Right cardiac atrium (tissue), 5 donors: ENCODE results near the gene DIO3. TPM values are rescaled to one million over a fixed set of nuclear protein-coding genes. Genes with fewer than 3 reads are reported as not detected.

ENCODE experiments used
- ATAC-seq, 2 donors: fragments of 200-7000 bp; cut with Tn5 transposase; one replicate each; pipeline versions ENCODE4 v1.8.0 to v1.9.1; 2020; ENCODE audit warnings: moderate library complexity in 2 of 2, mild to moderate bottlenecking in 1 of 2
- DNase-seq, 3 donors: peaks; one replicate each; pipeline ENCODE4 v3.0.0-alpha.2; 2020
- H3K27ac ChIP-seq: one replicate; pipeline ENCODE4 v1.5.1; 2013; ENCODE audit warnings: mild to moderate bottlenecking, low read length, control low read depth, moderate library complexity
- H3K27me3 ChIP-seq: one replicate; pipeline ENCODE4 v1.6.1; 2013; ENCODE audit not compliant: control insufficient read depth, insufficient read depth
- H3K4me1 ChIP-seq: one replicate; pipeline ENCODE4 v1.6.1; 2013; ENCODE audit warnings: low read length; ENCODE audit not compliant: control insufficient read depth, insufficient read depth
- H3K4me3 ChIP-seq: one replicate; pipeline ENCODE4 v1.5.1; 2013; ENCODE audit warnings: low read length, control low read depth
- H3K9me3 ChIP-seq: one replicate; pipeline ENCODE4 v1.6.1; 2013; ENCODE audit warnings: low read length; ENCODE audit not compliant: control insufficient read depth
- WGBS: extraction: QIAGEN DNeasy Blood & Tissue Kit; methylation state at CpG from one replicate; pipeline ENCODE4 v1.1.7; 2013; 5-methylcytosine and 5-hydroxymethylcytosine counted together
- intact Hi-C, 4 donors: fragments of 100-400 bp; cut with DNase I; formaldehyde crosslinking; loops; one replicate each; pipeline versions ENCODE4 v1.11.0 to v1.14.0; 2022 to 2023
- polyA plus RNA-seq: library from polyadenylated mRNA; stranded (reverse); fragments of 200-250 nt; gene quantifications from one replicate; pipeline ENCODE4 v1.2.3, GENCODE V29; 2013
- total RNA-seq, 4 donors: library from RNA; stranded (reverse); fragmentation: NEBNext Ultra II Directional; extraction: Animal tissue kit (Norgen Biotek cat#: 25700); gene quantifications; one replicate each; pipeline ENCODE4 v1.2.1, GENCODE V29; 2021
- donor health status: healthy with polysubstance abuse.
- donor health status: DM: no; HTN: yes; CAD: no.
- donor health status: DM: no; HTN: no; CAD: no.
- donor health status: DM: no; HTN: yes; CAD: no; lungs with severe emphysema.
- donor health status: DM: yes; HTN: yes; CAD: no.

The DIO3 gene
- total and polyA plus RNA-seq, 5 donors, result 0.17 to 0.34 TPM; not detected in 3

GRCh38 chr14:101584055-101584859 lies 23.0 kb downstream of the DIO3 start:
- peak; percentile 24 to 54 for ATAC-seq
- intact Hi-C loops, result no loop called here
- no peak overlapping the region for H3K27ac ChIP-seq
- no peaks in the 10 kb centered on the region for H3K4me1 ChIP-seq
- WGBS, result 78% methylated on average over 54 of the region's 54 CpGs
- H3K27me3 ChIP-seq, result no peaks in the 10 kb centered on the region
- H3K9me3 ChIP-seq, result no peaks in the 10 kb centered on the region
- peak; percentile 33 to 74 (median 70) for DNase-seq
- H3K4me3 ChIP-seq, result no peak overlapping the region

- H3K27me3 ChIP-seq, result no peaks in the 10 kb centered on the region
- intact Hi-C loops, result no loop called here
- H3K4me3 ChIP-seq, result no peak overlapping the region
- no peak overlapping the region for H3K27ac ChIP-seq
- no peak for DNase-seq
- no peaks in the 10 kb centered on the region for H3K4me1 ChIP-seq
- WGBS, result 73% methylated on average over 6 of the region's 6 CpGs
- H3K9me3 ChIP-seq, result no peaks in the 10 kb centered on the region
- ATAC-seq, result no peak
Measured at GRCh38 chr14:101585211-101585610, 23.9 kb downstream of the DIO3 start.

GRCh38 chr14:101586531-101587430 lies 25.5 kb downstream of the DIO3 start:
- Histone ChIP-seq H3K4me3 (no peak overlapping the region), H3K27ac (no peak overlapping the region), H3K9me3 (no peaks in the 10 kb centered on the region), H3K27me3 (no peaks in the 10 kb centered on the region), H3K4me1 (no peaks in the 10 kb centered on the region)
- intact Hi-C loops, result no loop called here
- ATAC-seq (no peak), DNase-seq (peak in 1 of 3 donors; percentile 9)
- WGBS, result 83% methylated on average over 17 of the region's 17 CpGs

GRCh38 chr14:101587441-101587911 lies 26.2 kb downstream of the DIO3 start:
- Histone ChIP-seq H3K27ac (no peak overlapping the region), H3K4me3 (no peak overlapping the region), H3K9me3 (no peaks in the 10 kb centered on the region), H3K27me3 (no peaks in the 10 kb centered on the region), H3K4me1 (no peaks in the 10 kb centered on the region)
- ATAC-seq (no peak), DNase-seq (peak in 1 of 3 donors; percentile 9)
- 94% methylated on average over 29 of the region's 29 CpGs for WGBS
- intact Hi-C loops, result no loop called here

GRCh38 chr14:101588286-101588975 lies 27.1 kb downstream of the DIO3 start:
- Histone ChIP-seq H3K27me3 (no peaks in the 10 kb centered on the region), H3K4me1 (no peaks in the 10 kb centered on the region), H3K9me3 (no peaks in the 10 kb centered on the region), H3K27ac (no peak overlapping the region), H3K4me3 (no peak overlapping the region)
- intact Hi-C loops, result no loop called here
- 73% methylated on average over 17 of the region's 17 CpGs for WGBS
- ATAC-seq, result no peak
- DNase-seq, result peak in 1 of 3 donors; percentile 13

- intact Hi-C loops, result no loop called here
Measured at GRCh38 chr14:101588990-101589389, 27.7 kb downstream of the DIO3 start.

GRCh38 chr14:101589486-101590015 lies 28.3 kb downstream of the DIO3 start:
- WGBS, result 51% methylated on average over 3 of the region's 3 CpGs
- H3K27ac ChIP-seq, result no peak overlapping the region
- intact Hi-C loops, result no loop called here
- H3K4me1 ChIP-seq, result no peaks in the 10 kb centered on the region
- DNase-seq, result peak in 1 of 3 donors; percentile 37
- no peak for ATAC-seq
- no peaks in the 10 kb centered on the region for H3K9me3 ChIP-seq
- H3K27me3 ChIP-seq, result no peaks in the 10 kb centered on the region
- no peak overlapping the region for H3K4me3 ChIP-seq

More at GRCh38 chr14:101588990-101589389, 27.7 kb downstream of the DIO3 start:
- WGBS, result 55% methylated on average over 6 of the region's 6 CpGs
- Histone ChIP-seq H3K4me3 (no peak overlapping the region), H3K27ac (no peak overlapping the region), H3K4me1 (no peaks in the 10 kb centered on the region), H3K27me3 (no peaks in the 10 kb centered on the region), H3K9me3 (no peaks in the 10 kb centered on the region)
- DNase-seq (peak in 1 of 3 donors; percentile 21), ATAC-seq (no peak)

GRCh38 chr14:101590062-101590461 lies 28.8 kb downstream of the DIO3 start:
- Histone ChIP-seq H3K27ac (no peak overlapping the region), H3K4me3 (no peak overlapping the region), H3K27me3 (no peaks in the 10 kb centered on the region), H3K4me1 (no peaks in the 10 kb centered on the region), H3K9me3 (no peaks in the 10 kb centered on the region)
- no peak for ATAC-seq
- DNase-seq, result peak in 1 of 3 donors; percentile 18
- intact Hi-C loops, result no loop called here
- WGBS, result 91% methylated on average over 9 of the region's 9 CpGs

GRCh38 chr14:101590616-101591015 lies 29.3 kb downstream of the DIO3 start:
- no peak for ATAC-seq
- H3K27ac ChIP-seq, result no peak overlapping the region
- WGBS, result 95% methylated on average over 14 of the region's 14 CpGs

GRCh38 chr14:101591121-101591520 lies 29.8 kb downstream of the DIO3 start:
- ATAC-seq (no peak), DNase-seq (peak in 1 of 3 donors; percentile 59)
- H3K4me1 ChIP-seq, result no peaks in the 10 kb centered on the region
- 44% methylated on average over 5 of the region's 5 CpGs for WGBS
- intact Hi-C loops, result no loop called here
- no peak overlapping the region for H3K27ac ChIP-seq
- no peak overlapping the region for H3K4me3 ChIP-seq
- no peaks in the 10 kb centered on the region for H3K27me3 ChIP-seq
- no peaks in the 10 kb centered on the region for H3K9me3 ChIP-seq

More at GRCh38 chr14:101590616-101591015, 29.3 kb downstream of the DIO3 start:
- Histone ChIP-seq H3K4me3 (no peak overlapping the region), H3K27me3 (no peaks in the 10 kb centered on the region), H3K9me3 (no peaks in the 10 kb centered on the region), H3K4me1 (no peaks in the 10 kb centered on the region)
- intact Hi-C loops, result no loop called here
- peak in 1 of 3 donors; percentile 30 for DNase-seq
